ENCODE results near the gene EYS. TPM values are rescaled to one million over a fixed set of nuclear protein-coding genes. Genes with fewer than 3 reads are reported as not detected.

EYS gene
- total RNA-seq, 2 experiments from 2014 or later: not detected

GRCh38 chr6:64807785-64808184 is 899.2 kb downstream of the EYS start:
- TF ChIP-seq, protein P1, sequence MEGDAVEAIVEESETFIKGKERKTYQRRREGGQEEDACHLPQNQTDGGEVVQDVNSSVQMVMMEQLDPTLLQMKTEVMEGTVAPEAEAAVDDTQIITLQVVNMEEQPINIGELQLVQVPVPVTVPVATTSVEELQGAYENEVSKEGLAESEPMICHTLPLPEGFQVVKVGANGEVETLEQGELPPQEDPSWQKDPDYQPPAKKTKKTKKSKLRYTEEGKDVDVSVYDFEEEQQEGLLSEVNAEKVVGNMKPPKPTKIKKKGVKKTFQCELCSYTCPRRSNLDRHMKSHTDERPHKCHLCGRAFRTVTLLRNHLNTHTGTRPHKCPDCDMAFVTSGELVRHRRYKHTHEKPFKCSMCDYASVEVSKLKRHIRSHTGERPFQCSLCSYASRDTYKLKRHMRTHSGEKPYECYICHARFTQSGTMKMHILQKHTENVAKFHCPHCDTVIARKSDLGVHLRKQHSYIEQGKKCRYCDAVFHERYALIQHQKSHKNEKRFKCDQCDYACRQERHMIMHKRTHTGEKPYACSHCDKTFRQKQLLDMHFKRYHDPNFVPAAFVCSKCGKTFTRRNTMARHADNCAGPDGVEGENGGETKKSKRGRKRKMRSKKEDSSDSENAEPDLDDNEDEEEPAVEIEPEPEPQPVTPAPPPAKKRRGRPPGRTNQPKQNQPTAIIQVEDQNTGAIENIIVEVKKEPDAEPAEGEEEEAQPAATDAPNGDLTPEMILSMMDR (IDR thresholded peaks at IDR 0.05): no peak
- no peaks in the 10 kb centered on the region for H3K9me3 Mint-ChIP-seq
- Histone ChIP-seq H3K36me3 (ENCODE audit: insufficient read depth, low read length) (no peaks in the 10 kb centered on the region), H3K9me3 (ENCODE audit: control insufficient read depth in 1 of 2, insufficient read depth in 1 of 2, low read length in 2 of 2) (peaks cover 0 to 10% of the 10 kb centered on the region in 2 experiments), H3K4me3 (ENCODE audit: low read length) (no peak overlapping the region), H3K27me3 (ENCODE audit: control insufficient read depth in 1 of 2, insufficient read depth in 2 of 2, low read length in 2 of 2) (no peaks in the 10 kb centered on the region), H3K27ac (ENCODE audit: low read depth in 1 of 2, low read length in 2 of 2) (no peak overlapping the region), H3K4me1 (ENCODE audit: insufficient read depth, low read length) (no peaks in the 10 kb centered on the region)
- no peak overlapping the region for H3K27ac Mint-ChIP-seq
- ATAC-seq (ENCODE audit: poor library complexity) (no peak), DNase-seq (no peak)
- no peaks in the 10 kb centered on the region for H3K36me3 Mint-ChIP-seq (ENCODE audit: low read depth)
- H3K27me3 Mint-ChIP-seq: no peaks in the 10 kb centered on the region
- H3K4me1 Mint-ChIP-seq (ENCODE audit: low read depth): no peaks in the 10 kb centered on the region
- ChIA-PET CTCF (no interaction called here), POLR2A (no interaction called here)
- no peak overlapping the region for H3K4me3 Mint-ChIP-seq
- intact Hi-C loops (cut with DNase I, micrococcal nuclease): no loop called here

- Histone ChIP-seq H3K4me3 (ENCODE audit: low read length) (no peak overlapping the region), H3K36me3 (ENCODE audit: insufficient read depth, low read length) (no peaks in the 10 kb centered on the region), H3K4me1 (ENCODE audit: insufficient read depth, low read length) (no peaks in the 10 kb centered on the region), H3K27me3 (ENCODE audit: control insufficient read depth in 1 of 2, insufficient read depth in 2 of 2, low read length in 2 of 2) (no peaks in the 10 kb centered on the region), H3K27ac (ENCODE audit: low read depth in 1 of 2, low read length in 2 of 2) (no peak overlapping the region), H3K9me3 (ENCODE audit: control insufficient read depth in 1 of 2, insufficient read depth in 1 of 2, low read length in 2 of 2) (peaks cover 0 to 12% of the 10 kb centered on the region in 2 experiments)
- H3K9me3 Mint-ChIP-seq: no peaks in the 10 kb centered on the region
- DNase-seq (no peak), ATAC-seq (ENCODE audit: poor library complexity) (no peak)
- intact Hi-C loops (cut with DNase I, micrococcal nuclease): no loop called here
- H3K36me3 Mint-ChIP-seq (ENCODE audit: low read depth): no peaks in the 10 kb centered on the region
- ChIA-PET CTCF (no interaction called here), POLR2A (no interaction called here)
- H3K27ac Mint-ChIP-seq: no peak overlapping the region
- H3K4me3 Mint-ChIP-seq: no peak overlapping the region
- H3K27me3 Mint-ChIP-seq: no peaks in the 10 kb centered on the region
- TF ChIP-seq, protein P1 (IDR thresholded peaks at IDR 0.05): no peak
- no peaks in the 10 kb centered on the region for H3K4me1 Mint-ChIP-seq (ENCODE audit: low read depth)
Observed at GRCh38 chr6:64803470-64804166, 903.4 kb downstream of the EYS start.

DNA sequence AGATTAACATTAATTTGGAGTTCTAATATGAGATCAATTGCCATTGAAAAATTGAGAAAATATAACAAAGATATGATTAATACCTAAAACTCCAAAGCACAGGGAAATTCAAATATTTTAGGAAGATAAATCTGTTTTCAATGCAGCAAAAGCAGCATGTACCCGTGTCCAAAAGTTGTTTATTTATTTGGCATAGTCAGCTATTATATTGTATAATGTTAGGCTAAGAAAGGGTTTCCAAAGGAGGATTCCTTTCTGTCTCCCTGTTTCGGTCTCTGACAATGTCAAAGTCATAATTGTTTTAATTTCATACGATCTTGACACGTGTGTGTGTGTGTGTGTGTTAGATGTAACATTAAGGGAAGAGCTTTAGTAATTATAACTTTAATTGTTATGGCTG is 914.5 kb downstream of the EYS start:
- CTCF ChIA-PET: interaction anchor here (0.6 kb wide), 1 partner anchor 9 kb away, joined by 3 read pairs; no protein-coding TSS in a partner anchor

More for the DNA sequence above, 914.5 kb downstream of the EYS start:
- Mint-ChIP-seq H3K9me3 (no peaks in the 10 kb centered on the region), H3K36me3 (ENCODE audit: low read depth) (no peaks in the 10 kb centered on the region), H3K27ac (no peak overlapping the region), H3K4me3 (no peak overlapping the region), H3K27me3 (no peaks in the 10 kb centered on the region), H3K4me1 (ENCODE audit: low read depth) (no peaks in the 10 kb centered on the region)
- Histone ChIP-seq H3K36me3 (ENCODE audit: insufficient read depth, low read length) (no peaks in the 10 kb centered on the region), H3K27me3 (ENCODE audit: control insufficient read depth in 1 of 2, insufficient read depth in 2 of 2, low read length in 2 of 2) (no peaks in the 10 kb centered on the region), H3K9me3 (ENCODE audit: control insufficient read depth in 1 of 2, insufficient read depth in 1 of 2, low read length in 2 of 2) (no peaks in the 10 kb centered on the region), H3K4me3 (ENCODE audit: low read length) (no peak overlapping the region), H3K27ac (ENCODE audit: low read depth in 1 of 2, low read length in 2 of 2) (no peak overlapping the region), H3K4me1 (ENCODE audit: insufficient read depth, low read length) (no peaks in the 10 kb centered on the region)
- POLR2A ChIA-PET: no interaction called here
- DNase-seq: no peak
- no peak for ATAC-seq (ENCODE audit: poor library complexity)
- TF ChIP-seq, protein P1 (IDR thresholded peaks at IDR 0.05): no peak
- intact Hi-C loops (cut with DNase I, micrococcal nuclease): no loop called here
